Tibial artery (tissue), 4 donors: Measurements from ENCODE around the gene S100A12.

ENCODE experiments used
- DNase-seq, 2 donors: peaks; one replicate each; pipeline ENCODE4 v3.0.0-alpha.2; 2019
- H3K27ac ChIP-seq, 2 donors: fragments of 200-600 bp; sonication (generic) in 1 of 2; 1 replicate in 1 of 2; 2 replicates in 1 of 2; pipeline ENCODE4 v1.5.1; 2018 to 2019; ENCODE audit warnings: mild to moderate bottlenecking in 1 of 2
- H3K27me3 ChIP-seq, 2 donors: fragments of 200-600 bp; sonication (generic) in 1 of 2; one replicate each; pipeline versions ENCODE4 v1.5.1 to v1.6.0; 2016 to 2019
- H3K36me3 ChIP-seq, 3 donors: fragments of 200-600 bp; sonication (generic) in 2 of 3; one replicate each; pipeline ENCODE4 v1.5.1; 2016 to 2019; ENCODE audit warnings: mild to moderate bottlenecking in 2 of 3
- H3K4me1 ChIP-seq, 4 donors: fragments of 200-600 bp; sonication (generic) in 2 of 4; 1 replicate in 3 of 4; 2 replicates in 1 of 4; pipeline ENCODE4 v1.5.1; 2016 to 2019
- H3K4me3 ChIP-seq, 2 donors: fragments of 200-600 bp; sonication (generic) in 1 of 2; 1 replicate in 1 of 2; 2 replicates in 1 of 2; pipeline ENCODE4 v1.5.1; 2018 to 2019; ENCODE audit warnings: mild to moderate bottlenecking in 2 of 2
- H3K9me3 ChIP-seq, 3 donors: fragments of 200-600 bp; sonication (generic) in 1 of 3; one replicate each; pipeline ENCODE4 v1.5.1; 2016 to 2019
- intact Hi-C: fragments of 100-400 bp; cut with DNase I; formaldehyde crosslinking; loops from one replicate; pipeline ENCODE4 v1.15.0; 2023; ENCODE audit warnings: low total_unique reads
- TF ChIP-seq, protein P1 (sequence below), 2 experiments: fragments of 200-600 bp in 1 of 2; fragments of 450-650 bp in 1 of 2; IDR thresholded peaks; one replicate each; pipeline ENCODE4 v1.5.1; 2017 to 2019; ENCODE audit warnings: antibody characterized with exemption in 2 of 2, mild to moderate bottlenecking in 1 of 2, moderate library complexity in 1 of 2

S100A12 gene

GRCh38 chr1:153371231-153371630 lies 4.2 kb downstream of the S100A12 start:
- TF ChIP-seq, protein P1, sequence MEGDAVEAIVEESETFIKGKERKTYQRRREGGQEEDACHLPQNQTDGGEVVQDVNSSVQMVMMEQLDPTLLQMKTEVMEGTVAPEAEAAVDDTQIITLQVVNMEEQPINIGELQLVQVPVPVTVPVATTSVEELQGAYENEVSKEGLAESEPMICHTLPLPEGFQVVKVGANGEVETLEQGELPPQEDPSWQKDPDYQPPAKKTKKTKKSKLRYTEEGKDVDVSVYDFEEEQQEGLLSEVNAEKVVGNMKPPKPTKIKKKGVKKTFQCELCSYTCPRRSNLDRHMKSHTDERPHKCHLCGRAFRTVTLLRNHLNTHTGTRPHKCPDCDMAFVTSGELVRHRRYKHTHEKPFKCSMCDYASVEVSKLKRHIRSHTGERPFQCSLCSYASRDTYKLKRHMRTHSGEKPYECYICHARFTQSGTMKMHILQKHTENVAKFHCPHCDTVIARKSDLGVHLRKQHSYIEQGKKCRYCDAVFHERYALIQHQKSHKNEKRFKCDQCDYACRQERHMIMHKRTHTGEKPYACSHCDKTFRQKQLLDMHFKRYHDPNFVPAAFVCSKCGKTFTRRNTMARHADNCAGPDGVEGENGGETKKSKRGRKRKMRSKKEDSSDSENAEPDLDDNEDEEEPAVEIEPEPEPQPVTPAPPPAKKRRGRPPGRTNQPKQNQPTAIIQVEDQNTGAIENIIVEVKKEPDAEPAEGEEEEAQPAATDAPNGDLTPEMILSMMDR (IDR thresholded peaks at IDR 0.05) = no peak
- peaks cover 0 to 3% of the 10 kb centered on the region in 2 donors for H3K27me3 ChIP-seq
- no peak overlapping the region for H3K4me3 ChIP-seq
- H3K9me3 ChIP-seq = no peaks in the 10 kb centered on the region
- H3K4me1 ChIP-seq = no peaks in the 10 kb centered on the region
- no peak overlapping the region for H3K27ac ChIP-seq
- no peaks in the 10 kb centered on the region for H3K36me3 ChIP-seq
- intact Hi-C loops = no loop called here
- no peak for DNase-seq

GRCh38 chr1:153370146-153370545 lies 5.3 kb downstream of the S100A12 start:
- Histone ChIP-seq H3K27ac (no peak overlapping the region), H3K27me3 (peaks cover 0 to 10% of the 10 kb centered on the region in 2 donors), H3K4me3 (no peak overlapping the region), H3K9me3 (no peaks in the 10 kb centered on the region), H3K4me1 (peaks cover 0 to 6% (median 0%) of the 10 kb centered on the region in 4 donors), H3K36me3 (no peaks in the 10 kb centered on the region)
- TF ChIP-seq, protein P1 (IDR thresholded peaks at IDR 0.05) = no peak
- no peak for DNase-seq
- intact Hi-C loops = no loop called here

DNA sequence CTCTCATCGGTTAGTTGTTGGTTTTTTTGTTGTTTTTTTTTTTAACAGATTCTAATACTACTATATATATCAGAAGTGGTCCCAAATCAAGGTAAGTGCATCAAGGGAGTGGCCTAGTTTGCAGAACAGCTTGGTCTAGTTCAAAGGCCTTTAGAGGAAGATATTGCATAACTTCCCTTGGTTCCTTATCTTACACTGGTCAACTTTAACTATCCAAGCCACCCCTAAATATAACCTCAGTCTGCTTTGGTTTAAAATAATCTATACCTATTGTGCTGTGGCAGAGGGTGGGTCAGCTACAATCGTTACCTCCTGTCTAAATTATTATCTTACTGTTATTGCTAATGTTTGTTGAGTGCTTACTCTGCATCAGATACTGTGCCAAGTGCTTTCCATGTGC lies 6.9 kb downstream of the S100A12 start:
- peaks cover 0 to 6% (median 0%) of the 10 kb centered on the region in 4 donors for H3K4me1 ChIP-seq

GRCh38 chr1:153367090-153367489 lies 8.3 kb downstream of the S100A12 start:
- intact Hi-C loops = no loop called here
- Histone ChIP-seq H3K9me3 (no peaks in the 10 kb centered on the region), H3K27ac (no peak overlapping the region), H3K27me3 (peaks cover 0 to 13% of the 10 kb centered on the region in 2 donors), H3K36me3 (no peaks in the 10 kb centered on the region), H3K4me1 (peaks cover 0 to 6% (median 0%) of the 10 kb centered on the region in 4 donors), H3K4me3 (no peak overlapping the region)
- DNase-seq = no peak
- TF ChIP-seq, protein P1 (IDR thresholded peaks at IDR 0.05) = no peak

More for the DNA sequence above, 6.9 kb downstream of the S100A12 start:
- no peak overlapping the region for H3K4me3 ChIP-seq
- DNase-seq = no peak
- no peaks in the 10 kb centered on the region for H3K36me3 ChIP-seq
- peaks cover 0 to 13% of the 10 kb centered on the region in 2 donors for H3K27me3 ChIP-seq
- TF ChIP-seq, protein P1 (IDR thresholded peaks at IDR 0.05) = no peak
- intact Hi-C loops = no loop called here
- H3K27ac ChIP-seq = no peak overlapping the region
- no peaks in the 10 kb centered on the region for H3K9me3 ChIP-seq

- TF ChIP-seq, protein P1 (IDR thresholded peaks at IDR 0.05) = no peak
- H3K27me3 ChIP-seq = peaks cover 0 to 13% of the 10 kb centered on the region in 2 donors
- DNase-seq = peak in 1 of 2 donors; percentile 19
- H3K27ac ChIP-seq = no peak overlapping the region
- intact Hi-C loops = no loop called here
- H3K9me3 ChIP-seq = no peaks in the 10 kb centered on the region
- H3K4me1 ChIP-seq = peaks cover 0 to 6% (median 0%) of the 10 kb centered on the region in 4 donors
- no peaks in the 10 kb centered on the region for H3K36me3 ChIP-seq
- H3K4me3 ChIP-seq = no peak overlapping the region
Observed at GRCh38 chr1:153366261-153366660, 9.2 kb downstream of the S100A12 start.

DNA sequence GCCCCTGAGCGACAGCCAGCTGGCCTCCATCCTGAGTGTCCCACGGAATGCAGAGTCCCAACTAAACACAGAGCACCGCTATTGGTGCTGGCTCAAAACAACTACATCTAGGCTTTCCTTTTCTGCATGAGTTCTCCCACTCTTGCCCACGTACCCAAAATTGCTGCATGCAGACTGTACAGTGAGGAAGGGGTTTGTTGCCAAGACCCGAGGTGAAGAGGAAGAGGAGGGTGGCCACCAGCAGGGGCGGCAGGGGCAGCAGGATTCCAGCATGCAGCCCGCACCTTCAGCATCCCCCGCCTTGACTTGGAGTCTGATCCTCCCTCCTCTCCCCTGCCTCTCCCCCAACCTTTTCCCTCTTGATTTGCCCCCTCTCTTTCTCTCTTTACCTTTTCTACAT lies 9.7 kb downstream of the S100A12 start:
- Histone ChIP-seq H3K27me3 (peaks cover 0 to 10% of the 10 kb centered on the region in 2 donors), H3K9me3 (no peaks in the 10 kb centered on the region), H3K4me1 (peaks cover 0 to 6% (median 0%) of the 10 kb centered on the region in 4 donors), H3K36me3 (no peaks in the 10 kb centered on the region), H3K4me3 (no peak overlapping the region), H3K27ac (no peak overlapping the region)
- DNase-seq = no peak
- intact Hi-C loops = no loop called here
- TF ChIP-seq, protein P1 (IDR thresholded peaks at IDR 0.05) = no peak
